T-cell (primary cell): ENCODE measurements around the gene LOXHD1. TPM values are rescaled to one million over a fixed set of nuclear protein-coding genes. Genes with fewer than 3 reads are reported as not detected.

ENCODE experiments used
- ATAC-seq, 4 experiments: fragments of 200-7000 bp in 3 of 4; fragments of 150-1000 bp in 1 of 4; cut with Tn5 transposase; replicated peaks in 1 of 4; 1 replicate in 3 of 4; 2 replicates in 1 of 4; pipeline ENCODE4 v1.10.0; 2021; ENCODE audit warnings: moderate library complexity in 3 of 4, mild to moderate bottlenecking in 2 of 4, moderate number of reproducible peaks in 1 of 4
- CTCF ChIA-PET, 2 donors: fragments of 300-600 bp; sonication (Branson Sonifier 250); formaldehyde crosslinking; loops; one replicate each; lab custom pipeline; 2022; ENCODE audit warnings: antibody characterized with exemption in 2 of 2; lab: Charles Lee
- POLR2A ChIA-PET, 2 donors: fragments of 300-600 bp; sonication (Branson Sonifier 250); formaldehyde crosslinking; loops; one replicate each; lab custom pipeline; 2022; ENCODE audit warnings: antibody characterized with exemption in 2 of 2; lab: Charles Lee
- DNase-seq, 35 experiments: peaks; one replicate each; pipeline versions ENCODE4 v3.0.0 to v3.0.0-alpha.2; 2013 to 2023
- H3K27ac ChIP-seq: one replicate; pipeline ENCODE4 v1.5.1; 2013; ENCODE audit warnings: low read length
- H3K27me3 ChIP-seq, 2 experiments: replicated peaks in 1 of 2; 1 replicate in 1 of 2; 2 replicates in 1 of 2; pipeline versions ENCODE4 v1.6.1 to v1.7.0; 2013; ENCODE audit warnings: low read length in 1 of 2, mixed read lengths in 1 of 2; ENCODE audit not compliant: control insufficient read depth in 2 of 2, insufficient read depth in 2 of 2; ENCODE audit errors: extremely low read depth in 1 of 2
- H3K36me3 ChIP-seq, 2 donors: 1 replicate in 1 of 2; 2 replicates in 1 of 2; pipeline versions ENCODE4 v1.6.1 to v1.7.0; 2013; ENCODE audit warnings: low read length in 1 of 2; ENCODE audit not compliant: control insufficient read depth in 2 of 2, insufficient read depth in 1 of 2; ENCODE audit errors: extremely low read depth in 1 of 2
- H3K4me1 ChIP-seq, 2 experiments: 1 replicate in 1 of 2; 2 replicates in 1 of 2; pipeline versions ENCODE4 v1.6.1 to v1.7.0; 2013; ENCODE audit warnings: low read length in 2 of 2, mixed read lengths in 1 of 2; ENCODE audit not compliant: insufficient read depth in 2 of 2, control insufficient read depth in 1 of 2; ENCODE audit errors: extremely low read depth in 1 of 2
- H3K4me3 ChIP-seq, 2 donors: 1 replicate in 1 of 2; 2 replicates in 1 of 2; pipeline versions ENCODE4 v1.5.1 to v1.7.0; 2013; ENCODE audit warnings: mild to moderate bottlenecking in 2 of 2, low read length in 1 of 2, moderate library complexity in 1 of 2; ENCODE audit not compliant: control insufficient read depth in 1 of 2; ENCODE audit errors: extremely low read depth in 1 of 2
- H3K9me3 ChIP-seq: 2 replicates; pipeline ENCODE4 v1.7.0; 2013
- H3K27ac Mint-ChIP-seq, 2 donors: one replicate each; pipeline ENCODE4 v1.8.0; 2020 to 2021; ENCODE audit warnings: mild to moderate bottlenecking in 2 of 2, mixed read lengths in 2 of 2
- H3K27me3 Mint-ChIP-seq, 2 donors: one replicate each; pipeline ENCODE4 v1.8.0; 2021 to 2022; ENCODE audit warnings: mixed read lengths in 2 of 2
- H3K36me3 Mint-ChIP-seq: one replicate; pipeline ENCODE4 v1.8.0; 2021; ENCODE audit warnings: mixed read lengths
- H3K4me1 Mint-ChIP-seq, 3 donors: one replicate each; pipeline ENCODE4 v1.8.0; 2020 to 2022; ENCODE audit warnings: mixed read lengths in 3 of 3, mild to moderate bottlenecking in 1 of 3
- H3K4me3 Mint-ChIP-seq, 3 donors: one replicate each; pipeline ENCODE4 v1.8.0; 2020 to 2022; ENCODE audit warnings: mild to moderate bottlenecking in 3 of 3, mixed read lengths in 3 of 3, moderate library complexity in 3 of 3
- H3K9me3 Mint-ChIP-seq, 3 donors: one replicate each; pipeline ENCODE4 v1.8.0; 2020 to 2022; ENCODE audit warnings: mixed read lengths in 3 of 3
- WGBS: methylation state at CpG from one replicate; pipeline ENCODE4 v1.1.5; 2013; ENCODE audit warnings: missing lambda C conversion rate; ENCODE audit not compliant: insufficient coverage; 5-methylcytosine and 5-hydroxymethylcytosine counted together
- total RNA-seq, 35 experiments: library from RNA in 6 of 35; stranded (reverse) in 6 of 35; fragments of 120-200 nt in 1 of 35; gene quantifications; one replicate each; pipeline versions ENCODE4 v1.2.1 to v1.2.4 and lab custom pipeline; 2013 to 2026

LOXHD1 gene
- total RNA-seq, 5 donors from 2014 or later (not counting 1 experiment from before 2014, with no cell fraction given) = 0.07 to 0.21 (median 0.15) TPM; not detected in 1

- H3K27me3 Mint-ChIP-seq = peaks cover 15 to 16% of the 10 kb centered on the region in 2 donors
- Histone ChIP-seq H3K27ac (no peak overlapping the region), H3K36me3 (no peaks in the 10 kb centered on the region), H3K9me3 (no peaks in the 10 kb centered on the region), H3K4me1 (no peaks in the 10 kb centered on the region), H3K4me3 (no peak overlapping the region), H3K27me3 (peaks cover 0 to 27% of the 10 kb centered on the region in 2 experiments)
- no peaks in the 10 kb centered on the region for H3K9me3 Mint-ChIP-seq
- ATAC-seq (no peak), DNase-seq (no peak)
- CTCF ChIA-PET = no interaction called here
- H3K4me3 Mint-ChIP-seq = no peak overlapping the region
- no peak overlapping the region for H3K27ac Mint-ChIP-seq
- no peaks in the 10 kb centered on the region for H3K4me1 Mint-ChIP-seq
- 87% methylated on average over 8 of the region's 14 CpGs for WGBS
- H3K36me3 Mint-ChIP-seq = no peaks in the 10 kb centered on the region
- POLR2A ChIA-PET = no interaction called here
These were observed 149.9 kb downstream of the LOXHD1 start for GRCh38 chr18:46506974-46507586.

DNA sequence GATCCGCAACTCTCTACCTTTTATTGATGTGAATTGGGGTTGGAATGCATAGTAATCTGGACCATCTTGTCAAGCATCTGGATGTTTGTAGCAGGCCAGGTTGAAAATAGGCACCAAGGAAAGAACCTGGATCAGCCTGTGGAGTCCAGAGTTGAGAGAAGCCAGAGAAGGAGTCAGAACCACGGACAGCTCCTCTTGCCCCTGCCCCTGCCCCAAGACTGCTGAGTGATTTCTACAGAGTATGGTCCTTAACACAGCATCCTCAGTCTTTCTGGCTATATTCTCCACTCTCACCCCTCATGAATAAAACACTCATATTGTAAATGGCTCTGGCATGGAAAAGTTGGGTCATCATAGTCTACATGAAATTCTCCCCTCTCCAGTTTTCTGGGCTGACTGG, 154.6 kb downstream of the LOXHD1 start:
- Mint-ChIP-seq H3K27me3 (peaks cover 10 to 18% of the 10 kb centered on the region in 2 donors), H3K9me3 (peaks cover 0 to 3% (median 0%) of the 10 kb centered on the region in 3 donors), H3K4me3 (no peak overlapping the region), H3K36me3 (no peaks in the 10 kb centered on the region), H3K27ac (no peak overlapping the region), H3K4me1 (no peaks in the 10 kb centered on the region)
- Histone ChIP-seq H3K4me1 (no peaks in the 10 kb centered on the region), H3K4me3 (no peak overlapping the region), H3K36me3 (no peaks in the 10 kb centered on the region), H3K27ac (no peak overlapping the region), H3K9me3 (no peaks in the 10 kb centered on the region), H3K27me3 (peaks cover 0 to 7% of the 10 kb centered on the region in 2 experiments)
- ChIA-PET CTCF (no interaction called here), POLR2A (no interaction called here)
- 33% methylated on average over 1 of the region's 2 CpGs for WGBS
- DNase-seq (peak in 1 of 35 experiments; percentile 1), ATAC-seq (no peak)

DNA sequence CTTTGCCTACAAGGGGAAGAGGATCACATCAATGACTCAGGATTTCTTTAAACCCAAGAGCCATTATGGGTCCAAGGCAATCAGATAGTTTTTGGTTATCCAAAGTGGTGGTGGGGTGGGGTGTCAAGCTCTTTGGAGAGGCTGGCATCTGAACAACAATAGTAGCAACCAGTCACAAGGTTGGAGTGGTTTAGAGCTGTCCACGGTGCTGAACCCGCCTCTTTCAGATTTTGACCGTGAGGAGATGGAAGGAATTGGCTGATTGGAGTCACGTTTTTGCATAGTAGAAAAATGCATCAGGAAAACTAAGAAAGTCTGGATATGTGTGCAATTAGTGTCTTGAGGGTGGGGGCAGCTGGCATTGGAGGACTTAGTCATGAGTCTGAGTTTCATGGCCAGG, 159.9 kb downstream of the LOXHD1 start:
- peaks cover 0 to 4% (median 0%) of the 10 kb centered on the region in 3 donors for H3K9me3 Mint-ChIP-seq
- no peaks in the 10 kb centered on the region for H3K36me3 ChIP-seq
- DNase-seq = peak in 6 of 35 experiments; percentile 6 to 17 (median 10)
- no peaks in the 10 kb centered on the region for H3K4me1 ChIP-seq
- H3K9me3 ChIP-seq = no peaks in the 10 kb centered on the region
- H3K4me3 Mint-ChIP-seq = no peak overlapping the region
- H3K27me3 ChIP-seq = peaks cover 0 to 5% of the 10 kb centered on the region in 2 experiments
- H3K27ac Mint-ChIP-seq = no peak overlapping the region
- ChIA-PET CTCF (no interaction called here), POLR2A (no interaction called here)
- ATAC-seq = no peak
- H3K27me3 Mint-ChIP-seq = peaks cover 5% of the 10 kb centered on the region in 2 donors
- WGBS = 17% methylated on average over 3 of the region's 4 CpGs
- no peaks in the 10 kb centered on the region for H3K36me3 Mint-ChIP-seq
- H3K4me3 ChIP-seq = no peak overlapping the region
- H3K4me1 Mint-ChIP-seq = no peaks in the 10 kb centered on the region
- no peak overlapping the region for H3K27ac ChIP-seq

DNA sequence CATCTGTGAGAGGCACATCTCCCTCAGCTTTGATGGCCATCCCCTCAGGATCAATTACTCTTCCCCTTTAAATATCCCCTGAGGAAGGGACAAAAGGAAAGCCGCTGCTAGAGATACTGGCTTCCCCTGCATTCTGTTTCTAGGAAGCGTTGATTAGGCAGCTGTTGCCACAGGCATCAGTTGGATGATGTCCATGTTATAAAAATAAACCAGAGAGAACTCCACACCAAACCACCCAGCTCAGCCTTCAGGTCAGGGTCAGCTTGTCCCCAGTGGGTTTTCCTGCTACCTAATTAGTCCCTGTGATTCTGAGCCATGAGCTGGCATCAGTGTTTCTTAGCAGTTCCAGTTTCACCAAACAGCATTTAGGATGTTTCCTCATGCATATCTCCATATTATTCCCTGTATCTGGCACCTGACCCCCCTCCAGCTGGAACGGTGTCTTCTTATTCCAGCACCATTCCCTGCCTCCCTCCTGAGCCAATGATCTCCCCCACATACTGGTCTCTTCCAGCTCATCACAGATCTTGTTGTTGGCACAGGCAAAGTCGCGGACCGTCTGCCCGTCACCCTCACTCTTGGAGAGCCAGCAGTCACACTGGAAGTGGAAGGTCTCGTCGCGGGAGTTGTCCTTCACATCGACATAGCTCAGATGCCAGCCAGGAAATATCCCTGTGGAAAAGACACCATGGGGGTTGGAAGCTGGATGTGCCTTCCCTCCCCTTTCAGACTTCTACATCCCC, 168.4 kb downstream of the LOXHD1 start:
- Histone ChIP-seq H3K4me1 (no peaks in the 10 kb centered on the region), H3K9me3 (no peaks in the 10 kb centered on the region), H3K4me3 (no peak overlapping the region), H3K36me3 (no peaks in the 10 kb centered on the region), H3K27me3 (peaks cover 0 to 20% of the 10 kb centered on the region in 2 experiments), H3K27ac (no peak overlapping the region)
- Mint-ChIP-seq H3K27ac (no peak overlapping the region), H3K4me3 (no peak overlapping the region), H3K4me1 (no peaks in the 10 kb centered on the region), H3K27me3 (peaks cover 16 to 17% of the 10 kb centered on the region in 2 donors), H3K9me3 (no peaks in the 10 kb centered on the region), H3K36me3 (no peaks in the 10 kb centered on the region)
- no peak for ATAC-seq
- POLR2A ChIA-PET = no interaction called here
- WGBS = 90% methylated on average over 5 of the region's 11 CpGs
- DNase-seq = no peak
- CTCF ChIA-PET = interaction anchor here in 1 of 2 donors (0.8 kb wide), 1 partner anchor 315 kb away, joined by 3 read pairs; a partner anchor contains a TSS

DNA sequence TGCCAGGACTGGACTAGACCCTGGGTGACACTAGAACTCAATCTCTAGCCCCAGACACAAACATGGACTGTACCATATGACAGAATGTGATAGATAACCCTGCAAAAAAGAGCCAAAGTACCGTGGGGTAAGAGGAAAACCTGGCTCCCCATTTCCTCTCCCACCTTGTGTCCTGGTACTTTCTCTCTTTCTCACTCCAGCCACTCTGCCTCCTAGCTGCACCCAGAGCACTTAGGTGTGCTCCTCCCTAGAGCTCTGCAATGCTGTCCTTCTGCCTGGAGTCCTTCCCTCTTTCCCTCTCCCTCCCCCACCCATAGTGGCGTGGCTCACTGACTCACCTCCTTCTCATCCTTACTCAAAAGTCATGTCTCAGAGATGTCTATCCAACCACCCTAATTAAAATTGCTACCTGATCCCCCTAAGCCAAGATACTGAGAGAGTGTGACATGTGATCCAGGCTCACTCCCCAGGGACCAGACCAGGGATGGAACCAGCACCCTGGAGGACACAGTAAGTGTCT, 171.3 kb downstream of the LOXHD1 start:
- Mint-ChIP-seq H3K36me3 (no peaks in the 10 kb centered on the region), H3K4me1 (no peaks in the 10 kb centered on the region), H3K4me3 (no peak overlapping the region), H3K27me3 (peaks cover 16 to 19% of the 10 kb centered on the region in 2 donors), H3K9me3 (no peaks in the 10 kb centered on the region), H3K27ac (no peak overlapping the region)
- ChIA-PET POLR2A (no interaction called here), CTCF (no interaction called here)
- Histone ChIP-seq H3K36me3 (no peaks in the 10 kb centered on the region), H3K4me3 (no peak overlapping the region), H3K27me3 (peaks cover 0 to 24% of the 10 kb centered on the region in 2 experiments), H3K4me1 (no peaks in the 10 kb centered on the region), H3K27ac (no peak overlapping the region), H3K9me3 (no peaks in the 10 kb centered on the region)
- DNase-seq (no peak), ATAC-seq (no peak)
- WGBS = 22% methylated on average over 1 of the region's 2 CpGs

DNA sequence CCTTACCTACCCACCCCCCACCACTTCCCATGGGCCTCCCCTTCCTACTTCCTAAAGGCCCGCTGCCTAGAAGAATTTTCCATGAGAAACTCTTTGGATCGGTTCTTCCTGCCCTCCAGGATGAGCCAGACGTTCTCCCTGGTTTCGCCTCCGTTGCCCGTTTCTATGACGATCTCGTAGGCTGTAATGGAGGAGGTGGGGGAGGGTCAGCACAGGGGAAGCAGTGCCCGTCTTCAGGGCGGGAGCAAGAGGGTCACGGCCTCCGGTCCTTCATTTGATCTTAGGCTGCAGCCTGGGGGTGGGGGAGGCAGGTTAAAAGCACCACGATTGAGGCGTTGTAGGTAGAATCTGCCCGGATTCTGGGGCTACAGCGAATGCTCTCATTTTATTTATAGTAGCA, 172.0 kb downstream of the LOXHD1 start:
- H3K9me3 ChIP-seq = no peaks in the 10 kb centered on the region
- Mint-ChIP-seq H3K4me3 (no peak overlapping the region), H3K27me3 (peaks cover 15 to 18% of the 10 kb centered on the region in 2 donors), H3K36me3 (no peaks in the 10 kb centered on the region), H3K9me3 (no peaks in the 10 kb centered on the region), H3K27ac (no peak overlapping the region), H3K4me1 (no peaks in the 10 kb centered on the region)
- H3K27ac ChIP-seq = no peak overlapping the region
- peaks cover 0 to 24% of the 10 kb centered on the region in 2 experiments for H3K27me3 ChIP-seq
- POLR2A ChIA-PET = no interaction called here
- no peak for ATAC-seq
- no peak overlapping the region for H3K4me3 ChIP-seq
- CTCF ChIA-PET = no interaction called here
- 14% methylated on average over 8 of the region's 16 CpGs for WGBS
- H3K36me3 ChIP-seq = no peaks in the 10 kb centered on the region
- H3K4me1 ChIP-seq = no peaks in the 10 kb centered on the region
- DNase-seq = no peak
